HL-60/S4 treated with retinoic acid at 250 ng/mL for 4 days and 3 days (cell line): ENCODE data around the gene LOX.
"Not testable (repeated sequence)": the region's sequence is repeated elsewhere in the genome, so short reads cannot be mapped to it uniquely, and the experiment has no call there.

Experiments used
- in situ Hi-C: fragments of 300-500 bp; cut with MboI; formaldehyde crosslinking; loops from 2 replicates; pipeline ENCODE4 v1.7.0; 2022; ENCODE audit warnings: low sequenced_read_pairs

Gene LOX

GRCh38 chr5:122099060-122099790 is 21.2 kb upstream of the LOX start:
- in situ Hi-C loops: no loop called here

- in situ Hi-C loops: no loop called here
Observed at GRCh38 chr5:122097391-122097790, 19.3 kb upstream of the LOX start.

- in situ Hi-C loops: no loop called here
Observed at GRCh38 chr5:122095158-122095557, 17.1 kb upstream of the LOX start.

- in situ Hi-C loops: not testable (repeated sequence)
Observed at GRCh38 chr5:122094251-122094650, 16.2 kb upstream of the LOX start.

- in situ Hi-C loops: no loop called here
Observed at GRCh38 chr5:122093415-122094180, 15.5 kb upstream of the LOX start.

GRCh38 chr5:122091936-122092600 is 14.0 kb upstream of the LOX start:
- in situ Hi-C loops: no loop called here

- in situ Hi-C loops: no loop called here
Observed at GRCh38 chr5:122089096-122090013, 11.3 kb upstream of the LOX start.

GRCh38 chr5:122085041-122085440 is 7.0 kb upstream of the LOX start:
- in situ Hi-C loops: no loop called here

- in situ Hi-C loops: no loop called here
Observed at GRCh38 chr5:122083535-122083934, 5.5 kb upstream of the LOX start.

GRCh38 chr5:122081541-122081940 is 3.5 kb upstream of the LOX start:
- in situ Hi-C loops: no loop called here

- in situ Hi-C loops: no loop called here
Observed at GRCh38 chr5:122077366-122078115, 518 bp downstream of the LOX start.

- in situ Hi-C loops: no loop called here
Observed at GRCh38 chr5:122076669-122077365, 1.2 kb downstream of the LOX start.

- in situ Hi-C loops: no loop called here
Observed at GRCh38 chr5:122076050-122076461, 2.0 kb downstream of the LOX start.

GRCh38 chr5:122073864-122074263 is 4.2 kb downstream of the LOX start:
- in situ Hi-C loops: no loop called here

GRCh38 chr5:122073018-122073417 is 5.0 kb downstream of the LOX start:
- in situ Hi-C loops: no loop called here

- in situ Hi-C loops: no loop called here
Observed at GRCh38 chr5:122067390-122067789, 10.7 kb downstream of the LOX start.

GRCh38 chr5:122064992-122065391 is 13.1 kb downstream of the LOX start:
- in situ Hi-C loops: no loop called here

- in situ Hi-C loops: no loop called here
Observed at GRCh38 chr5:122063836-122064235, 14.2 kb downstream of the LOX start.

GRCh38 chr5:122062205-122062604 is 15.9 kb downstream of the LOX start:
- in situ Hi-C loops: no loop called here
